ENCODE measurements around the gene PRKAR2A. TPM values are rescaled to one million over a fixed set of nuclear protein-coding genes. Genes with fewer than 3 reads are reported as not detected.
"Not testable (repeated sequence)": the region's sequence is repeated elsewhere in the genome, so short reads cannot be mapped to it uniquely, and the experiment has no call there.

PRKAR2A gene
- total RNA-seq, 2 donors from 2014 or later: 23.0 to 35.7 TPM

DNA sequence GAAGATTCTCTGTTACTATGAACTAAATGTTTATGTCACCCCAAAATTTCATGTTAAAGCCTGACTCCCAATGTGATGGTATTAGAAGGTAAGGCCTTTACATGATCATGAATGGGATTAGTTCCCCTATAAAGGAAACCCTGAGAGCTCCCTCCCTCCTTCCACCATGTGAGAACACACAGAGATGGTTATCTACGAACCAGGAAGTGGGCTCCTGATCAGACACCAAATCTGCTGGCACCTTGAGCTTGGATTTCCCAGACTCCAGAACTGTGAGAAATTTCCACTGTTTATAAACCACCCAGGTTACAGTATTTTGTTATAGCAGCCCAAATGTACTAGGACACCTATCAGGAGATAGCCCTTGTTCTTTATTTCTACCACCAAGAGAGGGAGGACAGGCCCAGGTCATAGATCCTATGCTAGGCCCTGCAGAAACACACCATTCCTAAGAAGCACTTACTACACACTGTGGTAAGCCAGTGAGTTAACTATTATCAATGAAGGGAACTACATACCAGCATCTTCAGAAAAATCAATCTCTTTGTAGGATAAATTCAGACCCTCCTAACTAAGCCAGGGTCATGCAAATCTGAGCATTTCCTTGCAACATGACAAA is 59.0 kb downstream of the PRKAR2A start:
- no peak for ATAC-seq (replicated peaks in 1 of 2)
- H3K27ac Mint-ChIP-seq: peak overlapping the region; percentile 60

GRCh38 chr3:48784426-48785120 is 63.1 kb downstream of the PRKAR2A start:
- DNase-seq (no peak), ATAC-seq (replicated peaks in 1 of 2) (no peak)
- Mint-ChIP-seq H3K4me1 (ENCODE audit: low read depth) (peaks cover 9% of the 10 kb centered on the region), H3K27me3 (ENCODE audit: low read depth) (no peaks in the 10 kb centered on the region), H3K9me3 (no peaks in the 10 kb centered on the region), H3K4me3 (no peak overlapping the region), H3K27ac (no peak overlapping the region), H3K36me3 (ENCODE audit: insufficient read depth in 2 of 2) (peaks cover 0 to 5% of the 10 kb centered on the region in 2 donors)

More for the DNA sequence above, 59.0 kb downstream of the PRKAR2A start:
- peaks cover 9% of the 10 kb centered on the region for H3K4me1 Mint-ChIP-seq (ENCODE audit: low read depth)
- no peaks in the 10 kb centered on the region for H3K27me3 Mint-ChIP-seq (ENCODE audit: low read depth)
- no peak overlapping the region for H3K4me3 Mint-ChIP-seq
- peaks cover 0 to 2% of the 10 kb centered on the region in 2 donors for H3K36me3 Mint-ChIP-seq (ENCODE audit: insufficient read depth in 2 of 2)
- no peaks in the 10 kb centered on the region for H3K9me3 Mint-ChIP-seq
- no peak for DNase-seq

- Mint-ChIP-seq H3K4me3 (no peak overlapping the region), H3K9me3 (no peaks in the 10 kb centered on the region), H3K27me3 (ENCODE audit: low read depth) (no peaks in the 10 kb centered on the region), H3K36me3 (ENCODE audit: insufficient read depth in 2 of 2) (peaks cover 0 to 5% of the 10 kb centered on the region in 2 donors), H3K27ac (no peak overlapping the region), H3K4me1 (ENCODE audit: low read depth) (peaks cover under 1% of the 10 kb centered on the region)
- DNase-seq (no peak), ATAC-seq (replicated peaks in 1 of 2) (no peak)
Measured at GRCh38 chr3:48783304-48783703, 64.4 kb downstream of the PRKAR2A start.

- peaks cover 0 to 5% of the 10 kb centered on the region in 2 donors for H3K36me3 Mint-ChIP-seq (ENCODE audit: insufficient read depth in 2 of 2)
Measured at GRCh38 chr3:48782046-48782445, 65.6 kb downstream of the PRKAR2A start.

GRCh38 chr3:48778565-48778964 is 69.1 kb downstream of the PRKAR2A start:
- not testable (repeated sequence) for DNase-seq; H3K4me3 Mint-ChIP-seq; H3K36me3 Mint-ChIP-seq (ENCODE audit: insufficient read depth in 2 of 2); ATAC-seq (replicated peaks in 1 of 2); H3K27me3 Mint-ChIP-seq (ENCODE audit: low read depth); H3K4me1 Mint-ChIP-seq (ENCODE audit: low read depth); H3K9me3 Mint-ChIP-seq; H3K27ac Mint-ChIP-seq

More at GRCh38 chr3:48782046-48782445, 65.6 kb downstream of the PRKAR2A start:
- Mint-ChIP-seq H3K9me3 (no peaks in the 10 kb centered on the region), H3K27me3 (ENCODE audit: low read depth) (no peaks in the 10 kb centered on the region), H3K27ac (no peak overlapping the region), H3K4me1 (ENCODE audit: low read depth) (no peaks in the 10 kb centered on the region), H3K4me3 (no peak overlapping the region)
- no peak for ATAC-seq (replicated peaks in 1 of 2)
- no peak for DNase-seq

GRCh38 chr3:48776854-48777253 is 70.8 kb downstream of the PRKAR2A start:
- DNase-seq (no peak), ATAC-seq (replicated peaks in 1 of 2) (no peak)
- Mint-ChIP-seq H3K9me3 (no peaks in the 10 kb centered on the region), H3K27me3 (ENCODE audit: low read depth) (no peaks in the 10 kb centered on the region), H3K4me3 (no peak overlapping the region), H3K27ac (peak overlapping the region; percentile 67), H3K36me3 (ENCODE audit: insufficient read depth in 2 of 2) (peaks cover 3 to 6% of the 10 kb centered on the region in 2 donors), H3K4me1 (ENCODE audit: low read depth) (no peaks in the 10 kb centered on the region)

GRCh38 chr3:48770192-48770502 is 77.5 kb downstream of the PRKAR2A start:
- no peaks in the 10 kb centered on the region for H3K27me3 Mint-ChIP-seq (ENCODE audit: low read depth)
- no peak overlapping the region for H3K4me3 Mint-ChIP-seq
- no peak overlapping the region for H3K27ac Mint-ChIP-seq
- no peak for DNase-seq
- no peak for ATAC-seq (replicated peaks in 1 of 2)
- no peaks in the 10 kb centered on the region for H3K9me3 Mint-ChIP-seq
- no peaks in the 10 kb centered on the region for H3K4me1 Mint-ChIP-seq (ENCODE audit: low read depth)
- H3K36me3 Mint-ChIP-seq (ENCODE audit: insufficient read depth in 2 of 2): peaks cover 5 to 12% of the 10 kb centered on the region in 2 donors

- ATAC-seq (replicated peaks in 1 of 2): no peak
- H3K27ac Mint-ChIP-seq: no peak overlapping the region
- no peaks in the 10 kb centered on the region for H3K4me1 Mint-ChIP-seq (ENCODE audit: low read depth)
- H3K36me3 Mint-ChIP-seq (ENCODE audit: insufficient read depth in 2 of 2): peaks cover under 1 to 2% of the 10 kb centered on the region in 2 donors
- no peak for DNase-seq
- no peak overlapping the region for H3K4me3 Mint-ChIP-seq
- H3K9me3 Mint-ChIP-seq: no peaks in the 10 kb centered on the region
- H3K27me3 Mint-ChIP-seq (ENCODE audit: low read depth): no peaks in the 10 kb centered on the region
Measured at GRCh38 chr3:48765376-48765775, 82.3 kb downstream of the PRKAR2A start.

DNA sequence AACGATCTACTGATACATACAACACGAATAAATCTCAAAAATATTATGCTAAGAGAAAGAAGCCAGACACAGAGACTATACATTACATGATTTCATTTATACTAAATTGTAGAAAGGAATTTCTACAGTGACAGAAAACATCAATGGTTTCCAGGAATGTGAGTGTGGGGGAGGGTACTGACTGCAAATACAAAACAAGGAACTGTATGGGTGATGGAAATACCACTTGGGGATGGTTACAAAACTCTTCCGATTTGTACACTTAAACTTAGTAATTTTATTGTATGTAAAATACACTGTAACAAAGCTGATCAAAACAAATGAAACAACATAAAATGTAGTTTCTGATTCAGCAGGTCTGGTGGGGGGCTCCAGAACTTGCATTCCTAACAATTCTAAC is 84.9 kb downstream of the PRKAR2A start:
- Mint-ChIP-seq H3K27me3 (ENCODE audit: low read depth) (no peaks in the 10 kb centered on the region), H3K4me1 (ENCODE audit: low read depth) (no peaks in the 10 kb centered on the region), H3K27ac (no peak overlapping the region), H3K9me3 (no peaks in the 10 kb centered on the region), H3K4me3 (no peak overlapping the region), H3K36me3 (ENCODE audit: insufficient read depth in 2 of 2) (peaks cover 0 to 2% of the 10 kb centered on the region in 2 donors)
- ATAC-seq (replicated peaks in 1 of 2) (no peak), DNase-seq (no peak)

DNA sequence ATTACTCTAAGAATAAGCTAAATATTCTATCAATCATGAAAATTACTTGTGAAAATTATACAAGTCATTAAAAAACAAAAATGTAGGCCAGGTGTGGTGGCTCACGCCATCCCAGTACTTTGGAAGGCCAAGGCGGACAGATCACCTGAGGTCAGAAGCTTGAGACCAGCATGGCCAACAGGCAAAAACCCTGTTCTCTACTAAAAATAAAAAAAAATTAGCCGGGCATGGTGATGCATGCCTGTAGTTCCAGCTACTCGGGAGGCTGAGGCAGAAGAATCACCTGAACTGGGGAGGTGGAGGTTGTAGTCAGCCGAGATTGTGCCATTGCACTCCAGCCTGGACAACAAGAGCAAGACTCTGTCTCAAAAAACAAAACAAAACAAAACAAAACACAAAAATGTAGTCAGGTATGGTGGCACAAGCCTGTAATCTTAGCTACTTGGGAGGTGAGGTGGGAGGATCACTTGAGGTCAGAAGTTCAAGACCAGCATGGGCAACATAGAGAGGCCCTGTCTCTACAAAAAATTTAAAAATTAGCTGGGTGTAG is 87.6 kb downstream of the PRKAR2A start:
- not testable (repeated sequence) for DNase-seq; H3K9me3 Mint-ChIP-seq; H3K4me3 Mint-ChIP-seq; H3K27me3 Mint-ChIP-seq (ENCODE audit: low read depth); H3K36me3 Mint-ChIP-seq (ENCODE audit: insufficient read depth in 2 of 2); ATAC-seq (replicated peaks in 1 of 2); H3K27ac Mint-ChIP-seq
- peaks cover 10% of the 10 kb centered on the region for H3K4me1 Mint-ChIP-seq (ENCODE audit: low read depth)

DNA sequence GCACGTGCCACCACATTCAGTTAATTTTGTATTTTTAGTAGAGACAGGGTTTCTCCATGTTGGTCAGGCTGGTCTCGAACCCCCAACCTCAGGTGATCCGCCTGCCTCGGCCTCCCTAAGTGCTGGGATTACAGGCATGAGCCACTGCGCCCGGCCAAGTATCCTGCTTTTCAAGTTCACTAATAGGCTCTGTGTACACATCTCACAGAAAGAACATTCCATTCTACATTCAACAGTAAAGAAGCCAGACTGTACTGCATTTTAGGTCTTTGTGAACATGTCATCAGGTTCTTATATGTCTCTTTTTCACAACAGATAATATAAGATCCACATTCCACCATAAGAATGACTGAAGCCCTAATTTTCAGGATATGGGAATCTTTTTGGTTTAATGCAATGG is 88.1 kb downstream of the PRKAR2A start:
- H3K4me1 Mint-ChIP-seq (ENCODE audit: low read depth): peaks cover 10% of the 10 kb centered on the region
- H3K4me3 Mint-ChIP-seq; H3K36me3 Mint-ChIP-seq (ENCODE audit: insufficient read depth in 2 of 2); ATAC-seq (replicated peaks in 1 of 2); DNase-seq; H3K27me3 Mint-ChIP-seq (ENCODE audit: low read depth); H3K27ac Mint-ChIP-seq; H3K9me3 Mint-ChIP-seq: not testable (repeated sequence)

DNA sequence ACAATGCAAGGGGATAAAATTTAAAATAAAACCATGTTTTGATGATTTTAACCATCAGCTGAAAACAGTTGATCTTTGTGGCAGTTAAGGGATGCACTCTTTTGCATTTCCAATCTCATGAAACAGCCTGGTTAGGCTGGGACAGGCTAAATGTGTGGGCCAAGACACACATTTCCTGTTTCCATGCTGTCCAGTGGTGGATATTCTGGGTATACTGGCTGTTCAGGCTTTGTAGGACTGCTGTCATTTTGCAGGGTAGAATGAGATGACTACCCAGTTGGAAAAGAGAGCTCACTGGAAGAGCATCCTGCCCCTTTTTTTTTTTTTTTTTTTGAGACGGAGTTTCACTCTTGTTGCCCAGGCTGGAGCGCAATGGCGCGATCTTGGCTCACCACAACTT is 88.6 kb downstream of the PRKAR2A start:
- H3K9me3 Mint-ChIP-seq: no peaks in the 10 kb centered on the region
- H3K4me1 Mint-ChIP-seq (ENCODE audit: low read depth): peaks cover 10% of the 10 kb centered on the region
- no peak overlapping the region for H3K4me3 Mint-ChIP-seq
- ATAC-seq (replicated peaks in 1 of 2) (no peak), DNase-seq (no peak)
- H3K27ac Mint-ChIP-seq: no peak overlapping the region
- H3K27me3 Mint-ChIP-seq (ENCODE audit: low read depth): no peaks in the 10 kb centered on the region
- H3K36me3 Mint-ChIP-seq (ENCODE audit: insufficient read depth in 2 of 2): peaks cover 1 to 4% of the 10 kb centered on the region in 2 donors

DNA sequence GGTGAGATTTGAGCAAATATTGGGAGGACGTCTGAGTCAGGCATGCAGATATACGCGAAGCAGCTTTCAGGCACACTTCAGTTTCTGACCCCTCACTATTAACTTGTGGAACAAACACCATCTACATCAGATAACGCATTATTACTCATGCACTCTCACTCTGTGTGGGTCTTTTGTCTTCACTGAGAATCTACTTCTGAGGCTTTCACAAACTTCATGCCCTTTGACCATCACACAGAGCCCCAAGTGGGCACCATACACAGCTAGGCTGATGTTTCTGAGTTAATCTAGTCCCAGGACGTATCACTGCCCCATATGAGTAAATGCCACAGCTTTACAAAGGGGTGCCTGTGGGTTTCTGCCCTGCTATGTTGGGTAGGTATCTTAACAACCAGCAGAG is 91.0 kb downstream of the PRKAR2A start:
- peak; percentile 7 to 9 for DNase-seq
- no peaks in the 10 kb centered on the region for H3K27me3 Mint-ChIP-seq (ENCODE audit: low read depth)
- no peaks in the 10 kb centered on the region for H3K9me3 Mint-ChIP-seq
- peaks cover 1 to 4% of the 10 kb centered on the region in 2 donors for H3K36me3 Mint-ChIP-seq (ENCODE audit: insufficient read depth in 2 of 2)
- no peak overlapping the region for H3K4me3 Mint-ChIP-seq
- peak; percentile 92 to 96 for ATAC-seq (replicated peaks in 1 of 2)
- peaks cover 10% of the 10 kb centered on the region for H3K4me1 Mint-ChIP-seq (ENCODE audit: low read depth)
- H3K27ac Mint-ChIP-seq: no peak overlapping the region
